Measurements from ENCODE around the gene FAM124B.

GRCh38 chr2:224412141-224413015 is 10.5 kb upstream of the FAM124B start:
- no peak for TF ChIP-seq CTCF (IDR thresholded peaks at IDR 0.05)
- TF ChIP-seq JUND (IDR thresholded peaks at IDR 0.05), result no peak; the same call in 1 of the 2 replicates
- no peak for TF ChIP-seq USF1 (IDR thresholded peaks at IDR 0.05; ENCODE audit: borderline replicate concordance, low read depth)
- no peak for TF ChIP-seq TAF1 (IDR thresholded peaks at IDR 0.05; ENCODE audit: borderline replicate concordance, low read depth, low read length)
- no peak for TF ChIP-seq CHD2 (IDR thresholded peaks at IDR 0.05; ENCODE audit: low read length, partially characterized antibody)
- TF ChIP-seq USF2 (IDR thresholded peaks at IDR 0.05; ENCODE audit: borderline replicate concordance, low read depth, low read length), result no peak
- TF ChIP-seq TCF12 (IDR thresholded peaks at IDR 0.05), result peak; percentile 26; the same call in 1 of the 2 replicates
- TF ChIP-seq RCOR1 (IDR thresholded peaks at IDR 0.05; ENCODE audit: low read length), result no peak
- no peak for TF ChIP-seq IRF3 (IDR thresholded peaks at IDR 0.05; ENCODE audit: low read depth, low read length)
- TF ChIP-seq PBX3 (IDR thresholded peaks at IDR 0.05), result 0 out of 2 replicates have a peak, but pooled peaks have one; percentile 5
- no peak for TF ChIP-seq REST (IDR thresholded peaks at IDR 0.05; ENCODE audit: low read depth, low read length)
- TF ChIP-seq EZH2phosphoT487 (IDR thresholded peaks at IDR 0.05; ENCODE audit: borderline replicate concordance, low read depth), result no peak
- no peak for TF ChIP-seq FOXJ3 (CRISPR knock-in tag; IDR thresholded peaks at IDR 0.05)
- no peak for TF ChIP-seq NRF1 (IDR thresholded peaks at IDR 0.05; ENCODE audit: low read depth, low read length)
